Esophagus muscularis mucosa (tissue), 3 donors: Measurements from ENCODE around the gene SPAG16.

ENCODE experiments used
- CTCF ChIP-seq, 3 experiments: fragments of 200-600 bp in 2 of 3; fragments of 450-650 bp in 1 of 3; sonication (generic) in 2 of 3; IDR thresholded peaks; one replicate each; pipeline ENCODE4 v1.5.1; 2017 to 2019; ENCODE audit warnings: antibody characterized with exemption in 3 of 3, mild to moderate bottlenecking in 2 of 3, moderate library complexity in 1 of 3
- POLR2A ChIP-seq: fragments of 450-650 bp; IDR thresholded peaks from one replicate; pipeline ENCODE4 v1.6.1; 2017; ENCODE audit warnings: antibody characterized with exemption, moderate library complexity, mild to moderate bottlenecking, low read depth
- POLR2AphosphoS5 ChIP-seq, 2 donors: sonication (generic); formaldehyde crosslinking; IDR thresholded peaks; one replicate each; pipeline ENCODE4 v1.6.1; 2017; ENCODE audit warnings: antibody characterized with exemption in 2 of 2

- TF ChIP-seq CTCF (IDR thresholded peaks at IDR 0.05), result no peak
- no peak for TF ChIP-seq POLR2A
- no peak for TF ChIP-seq POLR2AphosphoS5 (IDR thresholded peaks at IDR 0.05)
These were observed 137.9 kb downstream of the SPAG16 start for GRCh38 chr2:213422211-213422610.
